Suprapubic skin (tissue), 4 donors: ENCODE results near the gene TMEM175.

Source experiments
- CTCF ChIP-seq, 2 donors: fragments of 200-600 bp in 1 of 2; fragments of 450-650 bp in 1 of 2; sonication (generic) in 1 of 2; IDR thresholded peaks; one replicate each; pipeline ENCODE4 v1.5.1; 2016 to 2019; ENCODE audit warnings: antibody characterized with exemption in 2 of 2, mild to moderate bottlenecking in 1 of 2, moderate library complexity in 1 of 2
- EP300 ChIP-seq: sonication (generic); formaldehyde crosslinking; IDR thresholded peaks from one replicate; pipeline ENCODE4 v1.6.1; 2017; ENCODE audit warnings: antibody characterized with exemption
- POLR2A ChIP-seq, 2 donors: fragments of 450-650 bp; IDR thresholded peaks; one replicate each; pipeline ENCODE4 v1.6.1; 2017; ENCODE audit warnings: antibody characterized with exemption in 2 of 2, mild to moderate bottlenecking in 2 of 2, moderate library complexity in 2 of 2
- POLR2AphosphoS5 ChIP-seq, 3 donors: sonication (generic); formaldehyde crosslinking; IDR thresholded peaks; one replicate each; pipeline ENCODE4 v1.6.1; 2017; ENCODE audit warnings: antibody characterized with exemption in 3 of 3

GRCh38 chr4:931194-931959, 883 bp upstream of the TMEM175 start:
- TF ChIP-seq CTCF (IDR thresholded peaks at IDR 0.05): no peak
- no peak for TF ChIP-seq POLR2AphosphoS5 (IDR thresholded peaks at IDR 0.05)
- TF ChIP-seq POLR2A (IDR thresholded peaks at IDR 0.05): no peak
- TF ChIP-seq EP300: no peak
